Activated naive CD4-positive, alpha-beta T cell treated with anti-CD3 and anti-CD28 coated beads for 36 hours (primary cell): ENCODE data around the gene NR6A1. TPM values are rescaled to one million over a fixed set of nuclear protein-coding genes. Genes with fewer than 3 reads are reported as not detected.

Experiments
- CTCF ChIA-PET: fragments of 350-600 bp; sonication (Branson Sonifier 250); formaldehyde crosslinking; loops from one replicate; lab custom pipeline; 2021; ENCODE audit warnings: antibody characterized with exemption; lab: Charles Lee
- DNase-seq: peaks from one replicate; pipeline ENCODE4 v3.0.0-alpha.2; 2020
- H3K27ac Mint-ChIP-seq: one replicate; pipeline ENCODE4 v1.8.0; 2021; ENCODE audit warnings: mild to moderate bottlenecking, mixed read lengths
- H3K27me3 Mint-ChIP-seq: one replicate; pipeline ENCODE4 v1.8.0; 2021; ENCODE audit warnings: low read depth, mixed read lengths
- H3K36me3 Mint-ChIP-seq: one replicate; pipeline ENCODE4 v1.8.0; 2021; ENCODE audit warnings: low read depth, mixed read lengths
- H3K4me1 Mint-ChIP-seq: one replicate; pipeline ENCODE4 v1.8.0; 2021; ENCODE audit warnings: low read depth, mixed read lengths
- H3K4me3 Mint-ChIP-seq: one replicate; pipeline ENCODE4 v1.8.0; 2021; ENCODE audit warnings: mild to moderate bottlenecking, moderate library complexity, mixed read lengths
- H3K9me3 Mint-ChIP-seq: one replicate; pipeline ENCODE4 v1.8.0; 2021; ENCODE audit warnings: mixed read lengths
- intact Hi-C: fragments of 100-400 bp; cut with micrococcal nuclease; formaldehyde crosslinking; loops from one replicate; pipeline ENCODE4 v1.15.1; 2023
- total RNA-seq, 2 experiments: library from RNA; stranded (reverse); gene quantifications; one replicate each; pipeline ENCODE4 v1.2.3, GENCODE V29; 2021

The NR6A1 gene
- total RNA-seq, 2 experiments from 2014 or later, result 1.8 TPM

GRCh38 chr9:124654431-124654830 is 116.7 kb downstream of the NR6A1 start:
- no peaks in the 10 kb centered on the region for H3K27me3 Mint-ChIP-seq
- CTCF ChIA-PET, result interaction anchor here (0.6 to 1.2 kb wide), 2 partner anchors 37 to 597 kb away, joined by 3 read pairs; no protein-coding TSS in a partner anchor
- intact Hi-C loops, result no loop called here
- peaks cover 6% of the 10 kb centered on the region for H3K4me1 Mint-ChIP-seq
- no peak overlapping the region for H3K4me3 Mint-ChIP-seq
- no peak overlapping the region for H3K27ac Mint-ChIP-seq
- no peaks in the 10 kb centered on the region for H3K36me3 Mint-ChIP-seq
- DNase-seq, result no peak
- no peaks in the 10 kb centered on the region for H3K9me3 Mint-ChIP-seq

GRCh38 chr9:124652615-124653393 is 118.3 kb downstream of the NR6A1 start:
- CTCF ChIA-PET, result interaction anchor here (0.6 to 1.5 kb wide), 4 partner anchors 17 to 1517 kb away, joined by 3 to 6 read pairs (median 4); no protein-coding TSS in a partner anchor
- Mint-ChIP-seq H3K27me3 (no peaks in the 10 kb centered on the region), H3K4me3 (no peak overlapping the region), H3K4me1 (peaks cover 4% of the 10 kb centered on the region), H3K9me3 (no peaks in the 10 kb centered on the region), H3K36me3 (no peaks in the 10 kb centered on the region), H3K27ac (no peak overlapping the region)
- intact Hi-C loops, result no loop called here
- DNase-seq, result no peak

- DNase-seq, result no peak
- Mint-ChIP-seq H3K36me3 (no peaks in the 10 kb centered on the region), H3K27ac (no peak overlapping the region), H3K27me3 (no peaks in the 10 kb centered on the region), H3K9me3 (no peaks in the 10 kb centered on the region), H3K4me3 (no peak overlapping the region), H3K4me1 (peaks cover 4% of the 10 kb centered on the region)
- intact Hi-C loops, result no loop called here
- CTCF ChIA-PET, result interaction anchor here (0.8 kb wide), 1 partner anchor 8 kb away, joined by 3 read pairs; no protein-coding TSS in a partner anchor
Observed at GRCh38 chr9:124652203-124652602, 118.9 kb downstream of the NR6A1 start.

GRCh38 chr9:124645274-124645673 is 125.8 kb downstream of the NR6A1 start:
- CTCF ChIA-PET, result no interaction called here
- DNase-seq, result no peak

GRCh38 chr9:124639637-124640036 is 131.5 kb downstream of the NR6A1 start:
- Mint-ChIP-seq H3K27ac (no peak overlapping the region), H3K36me3 (no peaks in the 10 kb centered on the region), H3K4me3 (no peak overlapping the region), H3K27me3 (peaks cover 9% of the 10 kb centered on the region), H3K4me1 (peaks cover 10% of the 10 kb centered on the region), H3K9me3 (no peaks in the 10 kb centered on the region)
- CTCF ChIA-PET, result interaction anchor here (0.6 to 1.7 kb wide), 2 partner anchors 22 to 60 kb away, joined by 4 to 6 read pairs; no protein-coding TSS in a partner anchor
- intact Hi-C loops, result no loop called here
- DNase-seq, result no peak

More at GRCh38 chr9:124645274-124645673, 125.8 kb downstream of the NR6A1 start:
- no peak overlapping the region for H3K27ac Mint-ChIP-seq
- intact Hi-C loops, result no loop called here
- H3K36me3 Mint-ChIP-seq, result no peaks in the 10 kb centered on the region
- peaks cover 4% of the 10 kb centered on the region for H3K9me3 Mint-ChIP-seq
- H3K27me3 Mint-ChIP-seq, result peaks cover 2% of the 10 kb centered on the region
- no peak overlapping the region for H3K4me3 Mint-ChIP-seq
- H3K4me1 Mint-ChIP-seq, result no peaks in the 10 kb centered on the region

GRCh38 chr9:124635285-124635684 is 135.8 kb downstream of the NR6A1 start:
- Mint-ChIP-seq H3K27me3 (peaks cover 13% of the 10 kb centered on the region), H3K27ac (no peak overlapping the region), H3K4me3 (no peak overlapping the region), H3K4me1 (peaks cover 10% of the 10 kb centered on the region), H3K36me3 (no peaks in the 10 kb centered on the region), H3K9me3 (no peaks in the 10 kb centered on the region)
- intact Hi-C loops, result loop anchor here (2.0 kb wide), 1 partner anchor 24 kb away; no protein-coding TSS in a partner anchor
- CTCF ChIA-PET, result interaction anchor here (1.4 kb wide), 1 partner anchor 18 kb away, joined by 4 read pairs; no protein-coding TSS in a partner anchor
- DNase-seq, result peak; percentile 53

GRCh38 chr9:124632077-124632621 is 139.0 kb downstream of the NR6A1 start:
- H3K27me3 Mint-ChIP-seq, result peaks cover 5% of the 10 kb centered on the region
- H3K4me3 Mint-ChIP-seq, result no peak overlapping the region
- intact Hi-C loops, result no loop called here
- H3K27ac Mint-ChIP-seq, result no peak overlapping the region
- DNase-seq, result no peak
- H3K36me3 Mint-ChIP-seq, result no peaks in the 10 kb centered on the region
- H3K9me3 Mint-ChIP-seq, result no peaks in the 10 kb centered on the region
- peaks cover 11% of the 10 kb centered on the region for H3K4me1 Mint-ChIP-seq
- CTCF ChIA-PET, result interaction anchor here (0.6 to 1.4 kb wide), 4 partner anchors 10 to 213 kb away, joined by 3 to 4 read pairs (median 3); no protein-coding TSS in a partner anchor

GRCh38 chr9:124631326-124631725 is 139.8 kb downstream of the NR6A1 start:
- CTCF ChIA-PET, result interaction anchor here (0.6 kb wide), 2 partner anchors 80 to 144 kb away, joined by 3 to 4 read pairs; no protein-coding TSS in a partner anchor
- Mint-ChIP-seq H3K9me3 (no peaks in the 10 kb centered on the region), H3K27me3 (peaks cover 5% of the 10 kb centered on the region), H3K27ac (no peak overlapping the region), H3K4me3 (no peak overlapping the region), H3K36me3 (no peaks in the 10 kb centered on the region), H3K4me1 (peaks cover 11% of the 10 kb centered on the region)
- intact Hi-C loops, result no loop called here
- no peak for DNase-seq

- intact Hi-C loops, result no loop called here
- peaks cover 1% of the 10 kb centered on the region for H3K4me1 Mint-ChIP-seq
- CTCF ChIA-PET, result interaction anchor here (0.8 to 1.1 kb wide), 3 partner anchors 12 to 82 kb away, joined by 3 to 4 read pairs (median 3); no protein-coding TSS in a partner anchor
- H3K36me3 Mint-ChIP-seq, result no peaks in the 10 kb centered on the region
- peaks cover 3% of the 10 kb centered on the region for H3K27me3 Mint-ChIP-seq
- no peak for DNase-seq
- H3K27ac Mint-ChIP-seq, result no peak overlapping the region
- H3K9me3 Mint-ChIP-seq, result no peaks in the 10 kb centered on the region
- no peak overlapping the region for H3K4me3 Mint-ChIP-seq
Observed at GRCh38 chr9:124629600-124629999, 141.5 kb downstream of the NR6A1 start.

- CTCF ChIA-PET, result interaction anchor here (1.1 kb wide), 1 partner anchor 11 kb away, joined by 3 read pairs; no protein-coding TSS in a partner anchor
Observed at GRCh38 chr9:124628741-124629140, 142.4 kb downstream of the NR6A1 start.

GRCh38 chr9:124626276-124626675 is 144.8 kb downstream of the NR6A1 start:
- DNase-seq, result no peak
- H3K27me3 Mint-ChIP-seq, result no peaks in the 10 kb centered on the region
- H3K9me3 Mint-ChIP-seq, result no peaks in the 10 kb centered on the region
- intact Hi-C loops, result no loop called here
- CTCF ChIA-PET, result interaction anchor here (1.2 kb wide), 1 partner anchor 74 kb away, joined by 3 read pairs; no protein-coding TSS in a partner anchor
- H3K4me1 Mint-ChIP-seq, result peaks cover 1% of the 10 kb centered on the region
- no peak overlapping the region for H3K27ac Mint-ChIP-seq
- H3K4me3 Mint-ChIP-seq, result no peak overlapping the region
- H3K36me3 Mint-ChIP-seq, result no peaks in the 10 kb centered on the region

More at GRCh38 chr9:124628741-124629140, 142.4 kb downstream of the NR6A1 start:
- H3K4me3 Mint-ChIP-seq, result no peak overlapping the region
- DNase-seq, result no peak
- no peak overlapping the region for H3K27ac Mint-ChIP-seq
- peaks cover 3% of the 10 kb centered on the region for H3K27me3 Mint-ChIP-seq
- H3K36me3 Mint-ChIP-seq, result no peaks in the 10 kb centered on the region
- H3K9me3 Mint-ChIP-seq, result no peaks in the 10 kb centered on the region
- intact Hi-C loops, result no loop called here
- H3K4me1 Mint-ChIP-seq, result peaks cover 1% of the 10 kb centered on the region

- CTCF ChIA-PET, result interaction anchor here (0.7 to 1.4 kb wide), 3 partner anchors 10 to 87 kb away, joined by 3 to 4 read pairs (median 3); no protein-coding TSS in a partner anchor
- Mint-ChIP-seq H3K27ac (no peak overlapping the region), H3K27me3 (no peaks in the 10 kb centered on the region), H3K9me3 (no peaks in the 10 kb centered on the region), H3K36me3 (no peaks in the 10 kb centered on the region), H3K4me3 (no peak overlapping the region), H3K4me1 (peaks cover 1% of the 10 kb centered on the region)
- intact Hi-C loops, result no loop called here
- no peak for DNase-seq
Observed at GRCh38 chr9:124625087-124625486, 146.0 kb downstream of the NR6A1 start.
